H1 (cell line): Measurements from ENCODE around the gene SULF2. TPM values are rescaled to one million over a fixed set of nuclear protein-coding genes. Genes with fewer than 3 reads are reported as not detected.

ENCODE experiments used
- CTCF ChIA-PET: fragments of 300-600 bp; sonication (Branson Sonifier 250); formaldehyde crosslinking; loops from one replicate; lab custom pipeline; 2021; ENCODE audit not compliant: partially characterized antibody; lab: Charles Lee
- POLR2A ChIA-PET: fragments of 300-600 bp; sonication (Branson Sonifier 250); formaldehyde crosslinking; loops from one replicate; lab custom pipeline; 2021; ENCODE audit warnings: inconsistent platforms; ENCODE audit not compliant: partially characterized antibody; lab: Charles Lee
- DNase-seq, 2 experiments: peaks; one replicate each; pipeline versions ENCODE4 v3.0.0 to v3.0.0-alpha.2; 2010 to 2022; ENCODE audit warnings: low spot score in 2 of 2, low read depth in 1 of 2, mixed read lengths in 1 of 2
- FAIRE-seq: peaks from 2 replicates; lab custom pipeline; 2011; peaks lifted over from hg19 to GRCh38; lab: Jason Lieb, UNC
- H2AFZ ChIP-seq: 2 replicates; pipeline ENCODE4 v1.8.1; 2012; ENCODE audit warnings: low read length, inconsistent platforms
- H2AK5ac ChIP-seq: 2 replicates; pipeline ENCODE4 v1.6.1; 2013; ENCODE audit warnings: low read depth, low read length
- H2BK120ac ChIP-seq: replicated peaks from 2 replicates; pipeline ENCODE3; 2013; ENCODE audit warnings: low read depth, low read length, inconsistent platforms
- H2BK12ac ChIP-seq: 2 replicates; pipeline ENCODE4 v1.6.1; 2013; ENCODE audit warnings: low read depth, low read length
- H2BK15ac ChIP-seq: 2 replicates; pipeline ENCODE4 v1.6.1; 2013; ENCODE audit warnings: low read length
- H2BK20ac ChIP-seq: 2 replicates; pipeline ENCODE4 v1.6.1; 2013; ENCODE audit warnings: low read length
- H2BK5ac ChIP-seq: 2 replicates; pipeline ENCODE4 v1.6.1; 2013; ENCODE audit warnings: low read depth, low read length
- H3K14ac ChIP-seq: 2 replicates; pipeline ENCODE4 v1.6.1; 2013; ENCODE audit warnings: inconsistent platforms; ENCODE audit not compliant: insufficient read length
- H3K18ac ChIP-seq: 2 replicates; pipeline ENCODE4 v1.6.1; 2013; ENCODE audit warnings: low read length; ENCODE audit errors: extremely low read depth
- H3K23ac ChIP-seq: 2 replicates; pipeline ENCODE4 v1.6.1; 2013; ENCODE audit warnings: inconsistent platforms; ENCODE audit not compliant: insufficient read length
- H3K23me2 ChIP-seq: 2 replicates; pipeline ENCODE4 v1.6.1; 2013; ENCODE audit warnings: low read depth, low read length
- H3K27ac ChIP-seq: 2 replicates; pipeline ENCODE4 v1.6.1; 2011; ENCODE audit warnings: low read depth, low read length, inconsistent platforms
- H3K27me3 ChIP-seq, 4 experiments: replicated peaks in 1 of 4; 1 replicate in 1 of 4; 2 replicates in 3 of 4; pipeline versions ENCODE4 v1.6.1 to v1.8.1; 2011 to 2013; ENCODE audit warnings: low read length in 3 of 4, mild to moderate bottlenecking in 3 of 4, inconsistent platforms in 2 of 4, mixed read lengths in 2 of 4, moderate library complexity in 1 of 4; ENCODE audit not compliant: control insufficient read depth in 3 of 4, insufficient read depth in 3 of 4; ENCODE audit errors: extremely low read depth in 1 of 4
- H3K36me3 ChIP-seq, 4 experiments: 2 replicates each; pipeline versions ENCODE4 v1.6.1 to v1.8.1; 2011 to 2013; ENCODE audit warnings: mild to moderate bottlenecking in 4 of 4, low read length in 3 of 4, moderate library complexity in 2 of 4, control low read depth in 1 of 4, inconsistent platforms in 1 of 4; ENCODE audit not compliant: insufficient read depth in 4 of 4, control insufficient read depth in 2 of 4
- H3K4ac ChIP-seq: replicated peaks from 2 replicates; pipeline ENCODE3; 2013; ENCODE audit warnings: low read length, low read depth, mixed read lengths, inconsistent platforms; ENCODE audit not compliant: insufficient read length
- H3K4me1 ChIP-seq, 4 experiments: replicated peaks in 1 of 4; 1 replicate in 1 of 4; 2 replicates in 3 of 4; pipeline versions ENCODE4 v1.6.1 to v1.8.1; 2011 to 2013; ENCODE audit warnings: low read length in 3 of 4, inconsistent platforms in 2 of 4, mixed read lengths in 1 of 4; ENCODE audit not compliant: insufficient read depth in 4 of 4, control insufficient read depth in 3 of 4
- H3K4me2 ChIP-seq, 2 experiments: 2 replicates each; pipeline versions ENCODE4 v1.6.1 to v1.8.1; 2011 to 2013; ENCODE audit warnings: low read depth in 2 of 2, low read length in 2 of 2, control low read depth in 1 of 2, inconsistent platforms in 1 of 2, mild to moderate bottlenecking in 1 of 2; ENCODE audit not compliant: insufficient read depth in 1 of 2
- H3K4me3 ChIP-seq, 4 experiments: fragments of 200-600, 300-600 bp in 1 of 4; sonication (generic), shearing (Covaris generic), sonication (Bioruptor Twin) in 1 of 4; 2 replicates each; pipeline versions ENCODE4 v1.5.1 to v1.8.1; 2011 to 2016; ENCODE audit warnings: low read length in 4 of 4, low read depth in 3 of 4, control low read depth in 2 of 4, inconsistent platforms in 2 of 4, mild to moderate bottlenecking in 2 of 4, mixed read lengths in 1 of 4, moderate library complexity in 1 of 4; ENCODE audit not compliant: insufficient read depth in 2 of 4; ENCODE audit errors: extremely low read depth in 1 of 4
- H3K56ac ChIP-seq: replicated peaks from 2 replicates; pipeline ENCODE3; 2013; ENCODE audit warnings: low read depth, mild to moderate bottlenecking, mixed read lengths, low read length, inconsistent platforms; ENCODE audit not compliant: insufficient read length
- H3K79me1 ChIP-seq: 2 replicates; pipeline ENCODE4 v1.6.1; 2013; ENCODE audit warnings: low read depth, low read length, control low read depth
- H3K79me2 ChIP-seq, 2 experiments: 2 replicates each; pipeline versions ENCODE4 v1.6.1 to v1.8.1; 2012 to 2013; ENCODE audit warnings: low read length in 2 of 2, mild to moderate bottlenecking in 2 of 2, inconsistent platforms in 1 of 2; ENCODE audit not compliant: insufficient read depth in 2 of 2, control insufficient read depth in 1 of 2
- H3K9ac ChIP-seq, 4 experiments: replicated peaks in 1 of 4; 1 replicate in 1 of 4; 2 replicates in 3 of 4; pipeline versions ENCODE4 v1.6.1 to v1.8.1; 2011 to 2013; ENCODE audit warnings: low read depth in 3 of 4, low read length in 3 of 4, control low read depth in 2 of 4, mild to moderate bottlenecking in 2 of 4, moderate library complexity in 2 of 4, inconsistent platforms in 1 of 4; ENCODE audit errors: extremely low read depth in 1 of 4
- H3K9me3 ChIP-seq, 2 experiments: 2 replicates each; pipeline versions ENCODE4 v1.6.1 to v1.8.1; 2012 to 2013; ENCODE audit warnings: mild to moderate bottlenecking in 2 of 2, moderate library complexity in 2 of 2, control low read depth in 1 of 2, inconsistent platforms in 1 of 2, low read depth in 1 of 2, low read length in 1 of 2, mixed read lengths in 1 of 2; ENCODE audit not compliant: insufficient read depth in 2 of 2
- H4K20me1 ChIP-seq, 2 experiments: replicated peaks in 1 of 2; 2 replicates each; pipeline versions ENCODE3 to v1.8.1; 2011 to 2013; ENCODE audit warnings: inconsistent platforms in 2 of 2, low read length in 2 of 2, mild to moderate bottlenecking in 1 of 2; ENCODE audit not compliant: insufficient read depth in 2 of 2, control insufficient read depth in 1 of 2
- H4K5ac ChIP-seq: 2 replicates; pipeline ENCODE4 v1.6.1; 2013; ENCODE audit warnings: low read length, low read depth, mixed read lengths, inconsistent platforms; ENCODE audit not compliant: insufficient read length
- H4K8ac ChIP-seq: 2 replicates; pipeline ENCODE4 v1.8.0; 2013; ENCODE audit warnings: mild to moderate bottlenecking, moderate library complexity, low read length, inconsistent platforms; ENCODE audit not compliant: insufficient read depth; ENCODE audit errors: extremely low read depth
- H4K91ac ChIP-seq: replicated peaks from 2 replicates; pipeline ENCODE3; 2013; ENCODE audit warnings: low read length, mixed read lengths, inconsistent platforms; ENCODE audit not compliant: insufficient read length
- ATF2 ChIP-seq: IDR thresholded peaks from 2 replicates; pipeline ENCODE4 v1.6.1; 2012; ENCODE audit warnings: low read length, inconsistent platforms
- JUND ChIP-seq: IDR thresholded peaks from 2 replicates; pipeline ENCODE4 v1.6.1; 2011; ENCODE audit warnings: mild to moderate bottlenecking, improper control_type of control experiment, low read length
- MAX ChIP-seq: IDR thresholded peaks from 2 replicates; pipeline ENCODE4 v1.6.1; 2012; ENCODE audit warnings: inconsistent platforms
- RAD21 ChIP-seq, 2 experiments: IDR thresholded peaks in 1 of 2; conservative IDR thresholded peaks in 1 of 2; 2 replicates each; pipeline ENCODE4 v1.6.1; 2011; ENCODE audit warnings: low read depth in 2 of 2, low read length in 2 of 2, improper control_type of control experiment in 1 of 2, inconsistent platforms in 1 of 2, mild to moderate bottlenecking in 1 of 2, moderate library complexity in 1 of 2
- SIN3A ChIP-seq, 2 experiments: IDR thresholded peaks in 1 of 2; conservative IDR thresholded peaks in 1 of 2; 2 replicates each; pipeline ENCODE4 v1.6.1; 2011 to 2012; ENCODE audit warnings: low read length in 2 of 2, improper control_type of control experiment in 1 of 2, low read depth in 1 of 2, mild to moderate bottlenecking in 1 of 2
- TCF12 ChIP-seq: IDR thresholded peaks from 2 replicates; pipeline ENCODE4 v1.6.1; 2011; ENCODE audit warnings: low read depth, mild to moderate bottlenecking, low read length
- ZNF274 ChIP-seq: IDR thresholded peaks from 2 replicates; pipeline ENCODE4 v1.7.0; 2012; ENCODE audit warnings: low read length, borderline replicate concordance; ENCODE audit errors: extremely low read depth
- WGBS, 2 experiments: shearing (Covaris generic) in 1 of 2; methylation state at CpG; one replicate each; pipeline versions ENCODE4 v1.1.6 to v1.1.7; 2013 to 2015; ENCODE audit warnings: low lambda C conversion rate in 2 of 2, mixed read lengths in 2 of 2, inconsistent platforms in 1 of 2, low coverage in 1 of 2, missing lambda C conversion rate in 1 of 2; ENCODE audit not compliant: insufficient replicate concordance in 2 of 2, insufficient coverage in 1 of 2, insufficient read length in 1 of 2; ENCODE audit errors: extremely low coverage in 1 of 2, missing lambda C conversion rate in 1 of 2; 5-methylcytosine and 5-hydroxymethylcytosine counted together
- polyA plus RNA-seq, 7 experiments: library from polyadenylated mRNA; depleted of rRNA in 3 of 7; stranded (reverse) in 5 of 7; unstranded in 2 of 7; fragments of >200 nt in 5 of 7; fragments of 200-250 nt in 2 of 7; gene quantifications; 1 replicate in 5 of 7; 2 replicates in 1 of 7; 4 replicates in 1 of 7; pipeline versions ENCODE4 v1.2.1 to v1.2.3, GENCODE V29; 2011 to 2013; ENCODE audit warnings: missing spikeins in 2 of 7, mixed read lengths in 2 of 7
- total RNA-seq: library from RNA; stranded (reverse); fragmentation: NEBNext Ultra II Directional; extraction: Animal tissue kit (Norgen Biotek cat#: 25700); gene quantifications from 2 replicates; pipeline ENCODE4 v1.2.1, GENCODE V29; 2021

Gene SULF2
- total and polyA plus RNA-seq, 2 of the 8 experiments (the other 6 are each of a cell fraction or from before 2014, with no cell fraction given), result 15.7 to 28.2 TPM

- POLR2A ChIA-PET, result no interaction called here
- H3K4me3 ChIP-seq, result no peak overlapping the region
- H3K27me3 ChIP-seq, result no peaks in the 10 kb centered on the region
- no peaks in the 10 kb centered on the region for H3K79me2 ChIP-seq
- H3K56ac ChIP-seq, result no peak overlapping the region
- H4K5ac ChIP-seq, result no peak overlapping the region
- peaks cover 0 to 8% (median 5%) of the 10 kb centered on the region in 4 experiments; a peak in 4 of 7 replicates for H3K4me1 ChIP-seq
- H2BK20ac ChIP-seq, result no peak overlapping the region
- no peak overlapping the region for H3K27ac ChIP-seq
- no peak overlapping the region for H2BK12ac ChIP-seq
- no peak overlapping the region for H4K91ac ChIP-seq
- no peak overlapping the region for H4K8ac ChIP-seq
- H3K23ac ChIP-seq, result no peak overlapping the region
- no peak overlapping the region for H2BK120ac ChIP-seq
- H3K4me2 ChIP-seq, result no peak overlapping the region
- CTCF ChIA-PET, result interaction anchor here (0.8 to 2.4 kb wide), 4 partner anchors 8 to 934 kb away, joined by 3 to 12 read pairs (median 4); no protein-coding TSS in a partner anchor
- no peak overlapping the region for H3K4ac ChIP-seq
- H3K23me2 ChIP-seq, result no peaks in the 10 kb centered on the region
- FAIRE-seq (no peak), DNase-seq (no peak)
- TF ChIP-seq MAX, result no peak
- no peak for TF ChIP-seq TCF12
- no peak for TF ChIP-seq ATF2
- TF ChIP-seq RAD21 (IDR thresholded peaks at IDR 0.05 in 1 of 2, conservative IDR thresholded peaks at IDR 0.05 in 1 of 2; ENCODE audit: low read depth in 2 of 2, low read length in 2 of 2), result no peak
- TF ChIP-seq SIN3A (conservative IDR thresholded peaks at IDR 0.05 in 1 of 2, IDR thresholded peaks at IDR 0.05 in 1 of 2; ENCODE audit: low read depth in 1 of 2, low read length in 2 of 2), result no peak
- no peak for TF ChIP-seq JUND
- TF ChIP-seq ZNF274, result no peak
- peaks cover 22 to 24% of the 10 kb centered on the region in 2 experiments for H3K9me3 ChIP-seq
- H2BK5ac ChIP-seq, result no peak overlapping the region
- H2AK5ac ChIP-seq, result no peak overlapping the region
- H2AFZ ChIP-seq, result no peak overlapping the region
- no peak overlapping the region; the same call in 1 of the 2 replicates for H3K18ac ChIP-seq
- no peak overlapping the region for H3K9ac ChIP-seq
- peaks cover 0 to 9% (median 4%) of the 10 kb centered on the region in 4 experiments; a peak in 3 of 8 replicates for H3K36me3 ChIP-seq
- no peaks in the 10 kb centered on the region for H3K79me1 ChIP-seq
- no peak overlapping the region for H3K14ac ChIP-seq
- no peak overlapping the region for H2BK15ac ChIP-seq
- H4K20me1 ChIP-seq, result no peaks in the 10 kb centered on the region
- WGBS, 2 experiments, result 89% methylated on average over 14 of the region's 14 CpGs; no CpG with 5 or more reads in 1 of the 2 experiments
Observed at GRCh38 chr20:47686545-47686944, 98.7 kb downstream of the SULF2 start.
